Naive thymus-derived CD4-positive, alpha-beta T cell (primary cell): ENCODE measurements around the gene LCP1. TPM values are rescaled to one million over a fixed set of nuclear protein-coding genes. Genes with fewer than 3 reads are reported as not detected.

Experiments used
- ATAC-seq: fragments of 150-1000 bp; cut with Tn5 transposase; 2 replicates; pipeline ENCODE4 v1.10.0; 2021; ENCODE audit warnings: mild to moderate bottlenecking, moderate library complexity
- CTCF ChIA-PET: fragments of 350-600 bp; sonication (Branson Sonifier 250); formaldehyde crosslinking; loops from one replicate; lab custom pipeline; 2021; ENCODE audit warnings: antibody characterized with exemption; lab: Charles Lee
- POLR2A ChIA-PET: fragments of 350-600 bp; sonication (Branson Sonifier 250); formaldehyde crosslinking; loops from one replicate; lab custom pipeline; 2021; ENCODE audit warnings: antibody characterized with exemption, inconsistent platforms; lab: Charles Lee
- DNase-seq, 9 donors: peaks; one replicate each; pipeline versions ENCODE4 v3.0.0 to v3.0.0-alpha.2; 2020 to 2022; ENCODE audit warnings: mixed read lengths in 1 of 9
- H3K27ac ChIP-seq: one replicate; pipeline ENCODE4 v1.7.0; 2013; ENCODE audit warnings: mild to moderate bottlenecking, low read depth, low read length, moderate library complexity
- H3K27me3 ChIP-seq, 2 donors: one replicate each; pipeline ENCODE4 v1.7.0; 2013; ENCODE audit warnings: low read length in 2 of 2, mild to moderate bottlenecking in 2 of 2, moderate library complexity in 2 of 2; ENCODE audit not compliant: control insufficient read depth in 2 of 2, insufficient read depth in 2 of 2
- H3K36me3 ChIP-seq, 3 experiments: 1 replicate in 2 of 3; 2 replicates in 1 of 3; pipeline ENCODE4 v1.7.0; 2013; ENCODE audit warnings: low read length in 3 of 3, mild to moderate bottlenecking in 3 of 3, moderate library complexity in 1 of 3; ENCODE audit not compliant: insufficient read depth in 3 of 3, control insufficient read depth in 2 of 3
- H3K4me1 ChIP-seq, 2 donors: one replicate each; pipeline ENCODE4 v1.7.0; 2013; ENCODE audit warnings: low read length in 2 of 2, mild to moderate bottlenecking in 2 of 2, moderate library complexity in 1 of 2; ENCODE audit not compliant: control insufficient read depth in 2 of 2, insufficient read depth in 2 of 2
- H3K4me3 ChIP-seq: 2 replicates; pipeline ENCODE4 v1.7.0; 2013; ENCODE audit warnings: mild to moderate bottlenecking, low read length
- H3K9me3 ChIP-seq, 3 experiments: 1 replicate in 2 of 3; 2 replicates in 1 of 3; pipeline ENCODE4 v1.7.0; 2013; ENCODE audit warnings: low read length in 3 of 3; ENCODE audit not compliant: control insufficient read depth in 2 of 3
- H3K27ac Mint-ChIP-seq, 9 donors: one replicate each; pipeline ENCODE4 v1.8.0; 2020 to 2022; ENCODE audit warnings: mixed read lengths in 9 of 9, mild to moderate bottlenecking in 8 of 9, moderate library complexity in 5 of 9, inconsistent platforms in 2 of 9
- H3K27me3 Mint-ChIP-seq, 5 donors: one replicate each; pipeline ENCODE4 v1.8.0; 2021 to 2022; ENCODE audit warnings: mixed read lengths in 5 of 5, mild to moderate bottlenecking in 1 of 5
- H3K36me3 Mint-ChIP-seq, 5 donors: one replicate each; pipeline ENCODE4 v1.8.0; 2020 to 2022; ENCODE audit warnings: mixed read lengths in 5 of 5, mild to moderate bottlenecking in 3 of 5, inconsistent platforms in 1 of 5
- H3K4me1 Mint-ChIP-seq, 7 donors: one replicate each; pipeline ENCODE4 v1.8.0; 2020 to 2022; ENCODE audit warnings: mixed read lengths in 7 of 7, mild to moderate bottlenecking in 3 of 7, inconsistent platforms in 1 of 7
- H3K4me3 Mint-ChIP-seq, 10 donors: one replicate each; pipeline ENCODE4 v1.8.0; 2020 to 2022; ENCODE audit warnings: mild to moderate bottlenecking in 10 of 10, mixed read lengths in 10 of 10, moderate library complexity in 6 of 10, inconsistent platforms in 2 of 10
- H3K9me3 Mint-ChIP-seq, 11 donors: one replicate each; pipeline ENCODE4 v1.8.0; 2020 to 2022; ENCODE audit warnings: mixed read lengths in 11 of 11, mild to moderate bottlenecking in 4 of 11, inconsistent platforms in 1 of 11, moderate library complexity in 1 of 11
- intact Hi-C, 2 donors: fragments of 100-400 bp; cut with micrococcal nuclease; formaldehyde crosslinking; loops; one replicate each; pipeline ENCODE4 v1.15.1; 2023
- polyA plus RNA-seq, 2 donors: library from polyadenylated mRNA; unstranded; fragments of 300-500 nt; fragmentation: Illumina TruSeq; gene quantifications; one replicate each; pipeline ENCODE4 v1.2.3, GENCODE V29; 2021
- total RNA-seq, 6 experiments: library from RNA in 5 of 6; stranded (reverse) in 5 of 6; gene quantifications; 1 replicate in 5 of 6; 2 replicates in 1 of 6; pipeline ENCODE4 v1.2.3 and lab custom pipeline; 2021 to 2026

Gene LCP1
- total and polyA plus RNA-seq, 7 experiments from 2014 or later: 293 to 989 (median 685) TPM

DNA sequence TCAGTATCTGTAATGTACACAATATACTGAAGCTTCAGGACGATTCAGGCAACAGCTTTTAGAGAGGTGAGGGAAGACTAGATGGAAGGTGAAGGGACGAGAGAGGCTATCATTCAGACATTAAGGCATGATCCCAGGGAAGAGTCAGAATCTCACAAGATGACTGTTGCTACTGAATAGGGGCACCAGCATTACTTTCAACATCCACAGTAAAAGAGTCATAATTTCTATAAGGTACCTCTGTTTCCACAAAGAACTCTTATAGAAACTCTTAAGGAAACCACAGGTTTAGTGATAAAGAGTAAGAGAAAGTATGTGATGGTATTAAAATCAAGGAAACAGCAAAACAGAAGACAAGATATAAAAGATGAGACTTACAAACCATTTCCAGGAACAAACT, 23.0 kb downstream of the LCP1 start:
- H3K4me1 ChIP-seq: peaks cover 20 to 30% of the 10 kb centered on the region in 2 donors
- H3K9me3 ChIP-seq: no peaks in the 10 kb centered on the region
- intact Hi-C loops: loop anchor here in 1 of 2 donors (2.0 kb wide), 1 partner anchor 32 kb away; no protein-coding TSS in a partner anchor
- CTCF ChIA-PET: interaction anchor here (1.4 to 4.8 kb wide), 12 partner anchors 8 to 163 kb away, joined by 3 to 27 read pairs (median 12); no protein-coding TSS in a partner anchor
- H3K4me3 ChIP-seq: no peak overlapping the region
- peak overlapping the region; percentile 67 to 97 (median 91) for H3K27ac Mint-ChIP-seq
- peaks cover 0 to 4% (median 0%) of the 10 kb centered on the region in 11 donors for H3K9me3 Mint-ChIP-seq
- H3K4me3 Mint-ChIP-seq: peak overlapping the region in 6 of 10 donors; percentile 19 to 77 (median 71)
- no peak for DNase-seq
- H3K27ac ChIP-seq: peak overlapping the region; percentile 69
- no peaks in the 10 kb centered on the region for H3K27me3 ChIP-seq
- H3K4me1 Mint-ChIP-seq: peaks cover 38 to 52% (median 41%) of the 10 kb centered on the region in 7 donors
- ATAC-seq: no peak
- peaks cover 4 to 45% (median 45%) of the 10 kb centered on the region in 3 experiments for H3K36me3 ChIP-seq
- peaks cover 11 to 50% (median 43%) of the 10 kb centered on the region in 5 donors for H3K36me3 Mint-ChIP-seq
- no peaks in the 10 kb centered on the region for H3K27me3 Mint-ChIP-seq
- POLR2A ChIA-PET: interaction anchor here (0.6 to 2.7 kb wide), 6 partner anchors 11 to 132 kb away, joined by 3 to 26 read pairs (median 4); partner anchors contain the start of gene CPB2

DNA sequence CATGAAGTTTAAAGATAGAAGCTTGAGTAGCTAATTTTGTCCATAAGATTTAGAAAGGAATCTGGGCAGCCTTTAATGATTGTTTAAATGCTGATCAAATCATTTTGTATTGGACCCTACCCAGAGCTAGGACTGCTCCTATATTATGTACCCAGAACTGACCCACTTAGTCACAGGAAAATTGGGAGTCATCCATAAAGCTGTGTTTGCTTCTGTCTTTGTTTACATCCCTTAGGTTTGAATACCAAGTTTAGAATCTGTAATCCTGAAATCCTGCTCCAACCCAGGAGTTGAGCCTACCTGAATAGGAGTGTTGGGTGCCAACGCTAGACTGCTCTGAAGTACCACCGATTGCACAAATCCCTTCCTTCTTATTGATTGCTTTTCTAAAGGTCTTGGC, 23.8 kb downstream of the LCP1 start:
- Histone ChIP-seq H3K27me3 (no peaks in the 10 kb centered on the region), H3K4me1 (peaks cover 20 to 24% of the 10 kb centered on the region in 2 donors), H3K4me3 (no peak overlapping the region), H3K36me3 (peaks cover 4 to 53% (median 52%) of the 10 kb centered on the region in 3 experiments), H3K27ac (peak overlapping the region; percentile 21), H3K9me3 (no peaks in the 10 kb centered on the region)
- no peaks in the 10 kb centered on the region for H3K27me3 Mint-ChIP-seq
- intact Hi-C loops: loop anchor here in 1 of 2 donors (2.0 kb wide), 1 partner anchor 31 kb away; no protein-coding TSS in a partner anchor
- H3K36me3 Mint-ChIP-seq: peaks cover 15 to 54% (median 40%) of the 10 kb centered on the region in 5 donors
- no peak for ATAC-seq
- CTCF ChIA-PET: interaction anchor here (0.8 to 4.8 kb wide), 8 partner anchors 9 to 163 kb away, joined by 3 to 27 read pairs (median 12); no protein-coding TSS in a partner anchor
- no peak for DNase-seq
- H3K27ac Mint-ChIP-seq: peak overlapping the region in 7 of 9 donors; percentile 9 to 97 (median 92)
- no peak overlapping the region for H3K4me3 Mint-ChIP-seq
- H3K4me1 Mint-ChIP-seq: peaks cover 35 to 52% (median 37%) of the 10 kb centered on the region in 7 donors
- POLR2A ChIA-PET: interaction anchor here (1.0 to 2.7 kb wide), 4 partner anchors 10 to 163 kb away, joined by 3 to 26 read pairs (median 5); no protein-coding TSS in a partner anchor
- peaks cover 0 to 4% (median 0%) of the 10 kb centered on the region in 11 donors for H3K9me3 Mint-ChIP-seq

DNA sequence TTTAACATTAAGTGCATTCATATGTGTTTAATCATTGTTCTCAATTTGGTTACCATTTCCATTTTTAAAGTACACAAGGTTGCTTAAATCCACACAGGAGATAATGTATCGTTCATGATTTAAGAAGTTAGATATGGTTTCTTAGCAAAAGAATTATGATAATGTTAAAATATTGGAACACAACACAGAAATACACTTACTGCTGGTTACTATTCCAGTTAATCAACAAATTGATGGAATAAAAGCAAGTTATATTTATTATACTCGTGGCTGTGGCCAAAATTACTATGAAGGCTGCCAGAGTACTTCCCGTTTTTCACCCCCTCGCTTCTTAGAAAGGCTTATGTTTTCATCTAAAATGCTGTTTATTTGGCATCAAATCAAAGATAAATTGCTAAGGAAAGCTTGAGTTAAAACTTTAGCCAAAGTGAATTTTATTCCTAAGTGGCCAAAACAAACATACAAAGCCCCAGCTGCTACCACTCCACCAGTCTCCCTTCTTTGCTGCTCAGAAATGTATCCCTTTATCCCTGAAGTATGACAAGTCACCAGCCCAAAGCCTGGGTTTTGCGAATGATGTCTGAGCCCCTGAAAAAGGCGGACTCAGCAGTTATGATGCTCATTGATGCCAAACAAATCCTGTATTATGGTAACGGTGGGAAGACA, 27.7 kb downstream of the LCP1 start:
- H3K4me1 Mint-ChIP-seq: peaks cover 20 to 51% (median 39%) of the 10 kb centered on the region in 7 donors
- H3K27me3 Mint-ChIP-seq: no peaks in the 10 kb centered on the region
- no peak overlapping the region for H3K4me3 Mint-ChIP-seq
- Histone ChIP-seq H3K4me3 (no peak overlapping the region), H3K36me3 (peaks cover 41 to 92% (median 91%) of the 10 kb centered on the region in 3 experiments), H3K4me1 (peaks cover 2 to 3% of the 10 kb centered on the region in 2 donors), H3K27me3 (no peaks in the 10 kb centered on the region), H3K27ac (no peak overlapping the region), H3K9me3 (no peaks in the 10 kb centered on the region)
- peaks cover 35 to 72% (median 53%) of the 10 kb centered on the region in 5 donors for H3K36me3 Mint-ChIP-seq
- intact Hi-C loops: loop anchor here in 1 of 2 donors (2.0 kb wide), 1 partner anchor 13 kb away; no protein-coding TSS in a partner anchor
- H3K27ac Mint-ChIP-seq: peak overlapping the region in 8 of 9 donors; percentile 70 to 95 (median 80)
- no peaks in the 10 kb centered on the region for H3K9me3 Mint-ChIP-seq
- ATAC-seq (no peak), DNase-seq (no peak)
- POLR2A ChIA-PET: interaction anchor here (1.3 kb wide), 1 partner anchor 163 kb away, joined by 3 read pairs; no protein-coding TSS in a partner anchor
- CTCF ChIA-PET: interaction anchor here (1.3 kb wide), 1 partner anchor 29 kb away, joined by 5 read pairs; no protein-coding TSS in a partner anchor

DNA sequence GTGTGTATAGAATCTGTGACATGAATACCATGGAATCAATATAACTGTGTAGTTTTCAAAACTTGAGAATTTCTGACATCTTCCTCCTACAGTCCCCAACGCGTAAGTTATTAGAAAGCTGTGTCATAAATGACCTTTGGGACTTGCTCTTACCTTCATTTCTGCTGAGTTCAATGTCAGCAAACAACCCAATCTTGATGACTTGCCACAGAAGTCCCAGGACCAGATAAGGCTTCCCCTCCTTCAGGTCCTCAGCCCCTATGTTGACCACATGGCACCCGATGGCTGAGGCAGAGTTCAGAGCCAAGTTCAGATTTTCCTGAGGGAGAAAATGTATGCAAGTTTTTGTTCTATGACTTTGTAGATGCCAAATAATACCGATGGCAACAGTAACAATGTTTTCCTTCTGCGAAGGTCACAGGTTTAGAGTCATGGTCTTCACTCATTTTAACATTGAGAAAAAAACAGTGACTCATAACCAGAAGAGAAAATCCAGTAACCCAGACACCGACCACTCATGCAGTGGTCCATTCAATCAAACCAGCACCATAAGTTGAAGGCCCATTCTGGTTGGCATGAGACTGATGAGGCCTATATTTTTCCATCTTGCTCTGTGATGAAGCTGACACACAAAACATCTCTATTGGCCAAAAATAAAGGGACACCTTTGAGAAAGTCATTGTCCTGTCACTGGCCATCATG, 29.2 kb downstream of the LCP1 start:
- no peak overlapping the region for H3K4me3 ChIP-seq
- intact Hi-C loops: no loop called here
- peak overlapping the region; percentile 18 to 95 (median 84) for H3K27ac Mint-ChIP-seq
- peaks cover 46 to 88% (median 81%) of the 10 kb centered on the region in 3 experiments for H3K36me3 ChIP-seq
- no peak overlapping the region for H3K27ac ChIP-seq
- no peaks in the 10 kb centered on the region for H3K27me3 ChIP-seq
- ChIA-PET POLR2A (no interaction called here), CTCF (interaction anchor here (1.3 to 1.9 kb wide), 2 partner anchors 26 to 27 kb away, joined by 4 to 5 read pairs; no protein-coding TSS in a partner anchor)
- peaks cover 15 to 48% (median 32%) of the 10 kb centered on the region in 7 donors for H3K4me1 Mint-ChIP-seq
- no peak for ATAC-seq
- no peak for DNase-seq
- H3K9me3 Mint-ChIP-seq: no peaks in the 10 kb centered on the region
- H3K27me3 Mint-ChIP-seq: no peaks in the 10 kb centered on the region
- H3K9me3 ChIP-seq: no peaks in the 10 kb centered on the region
- no peak overlapping the region for H3K4me3 Mint-ChIP-seq
- H3K4me1 ChIP-seq: no peaks in the 10 kb centered on the region
- peaks cover 29 to 69% (median 53%) of the 10 kb centered on the region in 5 donors for H3K36me3 Mint-ChIP-seq

DNA sequence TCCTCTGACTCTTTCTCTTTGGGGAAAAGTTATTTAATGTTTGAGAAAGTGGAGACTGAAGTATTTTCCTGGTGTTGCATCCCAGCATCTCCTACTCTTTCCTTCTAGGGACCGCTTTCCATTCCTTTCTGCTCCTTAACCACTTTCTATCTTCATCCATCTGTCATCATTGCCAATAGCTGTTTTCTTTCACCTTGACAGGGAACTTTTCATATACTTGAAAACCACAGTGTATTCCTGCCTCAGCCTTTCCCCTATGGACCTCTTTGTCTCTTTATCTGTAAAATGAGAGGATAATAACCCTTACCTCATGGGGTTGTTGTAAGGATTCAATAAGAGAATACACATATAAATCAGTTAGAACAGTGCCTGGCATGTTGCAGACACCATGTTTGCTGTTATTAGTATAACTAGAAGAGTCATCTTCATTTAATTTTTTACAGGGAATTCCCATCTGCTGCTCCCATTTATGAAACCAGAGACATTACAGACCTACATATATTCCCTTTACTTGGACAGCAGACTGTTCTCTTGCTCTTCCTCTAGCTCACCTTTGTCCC, 31.8 kb downstream of the LCP1 start:
- Mint-ChIP-seq H3K36me3 (peaks cover 29 to 71% (median 52%) of the 10 kb centered on the region in 5 donors), H3K27me3 (no peaks in the 10 kb centered on the region), H3K9me3 (no peaks in the 10 kb centered on the region), H3K4me1 (peaks cover 17 to 52% (median 34%) of the 10 kb centered on the region in 7 donors), H3K27ac (peak overlapping the region; percentile 2 to 96 (median 85)), H3K4me3 (peak overlapping the region in 1 of 10 donors; percentile 60)
- Histone ChIP-seq H3K36me3 (peaks cover 46 to 87% (median 77%) of the 10 kb centered on the region in 3 experiments), H3K4me1 (no peaks in the 10 kb centered on the region), H3K9me3 (no peaks in the 10 kb centered on the region), H3K4me3 (no peak overlapping the region), H3K27ac (peak overlapping the region; percentile 48), H3K27me3 (no peaks in the 10 kb centered on the region)
- ATAC-seq (no peak), DNase-seq (no peak)
- POLR2A ChIA-PET: interaction anchor here (0.6 to 2.6 kb wide), 4 partner anchors 10 to 185 kb away, joined by 3 to 8 read pairs (median 3); no protein-coding TSS in a partner anchor
- intact Hi-C loops: no loop called here
- CTCF ChIA-PET: interaction anchor here (0.9 to 2.6 kb wide), 5 partner anchors 9 to 171 kb away, joined by 3 to 11 read pairs (median 3); no protein-coding TSS in a partner anchor
